ENCODE measurements around the gene GFI1B.
A peak's percentile ranks its signal among the peaks of the same experiment; 100 is the strongest.
"Not testable (repeated sequence)": the region's sequence is repeated elsewhere in the genome, so short reads cannot be mapped to it uniquely, and the experiment has no call there.

The GFI1B gene

DNA sequence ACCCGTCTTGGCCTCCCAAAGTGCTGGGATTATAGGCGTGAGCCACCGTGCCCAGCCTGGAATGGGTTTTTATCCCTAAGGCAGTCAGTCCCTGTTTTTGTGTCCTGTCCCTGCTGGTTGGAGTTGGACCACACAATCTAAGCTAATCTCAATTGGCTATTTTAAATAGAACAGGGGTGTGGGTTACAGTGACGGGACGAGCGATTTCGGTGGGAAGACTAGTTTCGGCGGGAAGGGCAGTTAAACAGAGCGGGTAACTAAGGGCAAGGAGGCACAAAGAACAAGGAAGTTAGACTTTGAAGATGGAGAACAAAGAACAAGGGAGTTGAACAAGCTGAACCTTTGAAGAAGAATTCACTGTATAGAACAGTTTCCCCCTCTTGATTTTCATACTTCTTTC lies 53.7 kb downstream of the GFI1B start:
- Histone ChIP-seq H3K4me1 (ENCODE audit: control extremely low read depth in 1 of 4, control insufficient read depth in 4 of 4, insufficient read depth in 4 of 4, low read length in 3 of 4) (peaks cover 5 to 40% (median 30%) of the 10 kb centered on the region in 4 experiments), H3K9me3 (ENCODE audit: control extremely low read depth in 1 of 5, control insufficient read depth in 4 of 5, insufficient read depth in 2 of 5, low read depth in 1 of 5, low read length in 4 of 5) (no peaks in the 10 kb centered on the region), H3K36me3 (ENCODE audit: control insufficient read depth in 4 of 4, insufficient read depth in 4 of 4, low read length in 3 of 4) (peaks cover 2 to 26% (median 17%) of the 10 kb centered on the region in 4 experiments), H3K27ac (ENCODE audit: insufficient read depth in 1 of 2, low read depth in 1 of 2, low read length in 2 of 2, poor library complexity in 1 of 2, severe bottlenecking in 2 of 2) (no peak overlapping the region), H3K4me3 (ENCODE audit: control insufficient read depth in 1 of 7, extremely low read depth in 1 of 7, insufficient read depth in 4 of 7, low read depth in 2 of 7, low read length in 6 of 7) (peak overlapping the region in 5 of 7 experiments; percentile 6 to 100 (median 91)), H3K27me3 (replicated peaks in 2 of 5; ENCODE audit: control insufficient read depth in 4 of 5, insufficient read depth in 5 of 5, low read length in 4 of 5) (no peaks in the 10 kb centered on the region)
- CTCF ChIA-PET = interaction anchor here (0.8 to 3.8 kb wide), 8 partner anchors 9 to 115 kb away, joined by 3 to 18 read pairs (median 6); no protein-coding TSS in a partner anchor
- DNase-seq = no peak
- WGBS (ENCODE audit: insufficient coverage) = 100% methylated on average over 5 of the region's 10 CpGs
- POLR2A ChIA-PET = no interaction called here

DNA sequence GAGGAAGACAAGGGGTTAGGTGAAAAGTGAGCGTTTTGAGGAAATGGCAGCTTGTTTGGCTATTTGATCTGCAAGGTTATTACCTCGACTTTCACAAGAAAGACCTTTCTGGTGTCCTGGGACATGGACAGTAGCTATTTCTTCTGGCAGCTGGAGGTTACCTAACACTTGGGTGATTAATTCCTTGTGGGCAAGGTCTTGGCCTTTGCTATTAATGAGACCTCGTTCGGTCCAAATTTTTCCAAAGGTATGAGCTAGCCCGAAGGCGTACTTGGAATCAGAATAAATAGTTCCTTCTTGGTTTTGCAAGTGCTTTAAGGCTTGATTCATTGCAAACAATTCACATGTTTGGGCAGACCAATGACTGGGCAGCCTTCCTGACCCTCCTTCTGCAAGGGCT lies 57.2 kb downstream of the GFI1B start:
- CTCF ChIA-PET = interaction anchor here (0.9 to 1.7 kb wide), 7 partner anchors 16 to 112 kb away, joined by 3 to 8 read pairs (median 3); no protein-coding TSS in a partner anchor
- Histone ChIP-seq H3K27ac (ENCODE audit: insufficient read depth in 1 of 2, low read depth in 1 of 2, low read length in 2 of 2, poor library complexity in 1 of 2, severe bottlenecking in 2 of 2) (no peak overlapping the region), H3K4me1 (ENCODE audit: control extremely low read depth in 1 of 4, control insufficient read depth in 4 of 4, insufficient read depth in 4 of 4, low read length in 3 of 4) (peaks cover 5 to 31% (median 20%) of the 10 kb centered on the region in 4 experiments), H3K36me3 (ENCODE audit: control insufficient read depth in 4 of 4, insufficient read depth in 4 of 4, low read length in 3 of 4) (peaks cover 2 to 42% (median 22%) of the 10 kb centered on the region in 4 experiments), H3K9me3 (ENCODE audit: control extremely low read depth in 1 of 5, control insufficient read depth in 4 of 5, insufficient read depth in 2 of 5, low read depth in 1 of 5, low read length in 4 of 5) (no peaks in the 10 kb centered on the region), H3K27me3 (replicated peaks in 2 of 5; ENCODE audit: control insufficient read depth in 4 of 5, insufficient read depth in 5 of 5, low read length in 4 of 5) (no peaks in the 10 kb centered on the region), H3K4me3 (ENCODE audit: control insufficient read depth in 1 of 7, extremely low read depth in 1 of 7, insufficient read depth in 4 of 7, low read depth in 2 of 7, low read length in 6 of 7) (no peak overlapping the region)
- DNase-seq = no peak
- 84% methylated on average over 5 of the region's 6 CpGs for WGBS (ENCODE audit: insufficient coverage)
- POLR2A ChIA-PET = interaction anchor here (0.8 kb wide), 1 partner anchor 233 kb away, joined by 3 read pairs; no protein-coding TSS in a partner anchor

DNA sequence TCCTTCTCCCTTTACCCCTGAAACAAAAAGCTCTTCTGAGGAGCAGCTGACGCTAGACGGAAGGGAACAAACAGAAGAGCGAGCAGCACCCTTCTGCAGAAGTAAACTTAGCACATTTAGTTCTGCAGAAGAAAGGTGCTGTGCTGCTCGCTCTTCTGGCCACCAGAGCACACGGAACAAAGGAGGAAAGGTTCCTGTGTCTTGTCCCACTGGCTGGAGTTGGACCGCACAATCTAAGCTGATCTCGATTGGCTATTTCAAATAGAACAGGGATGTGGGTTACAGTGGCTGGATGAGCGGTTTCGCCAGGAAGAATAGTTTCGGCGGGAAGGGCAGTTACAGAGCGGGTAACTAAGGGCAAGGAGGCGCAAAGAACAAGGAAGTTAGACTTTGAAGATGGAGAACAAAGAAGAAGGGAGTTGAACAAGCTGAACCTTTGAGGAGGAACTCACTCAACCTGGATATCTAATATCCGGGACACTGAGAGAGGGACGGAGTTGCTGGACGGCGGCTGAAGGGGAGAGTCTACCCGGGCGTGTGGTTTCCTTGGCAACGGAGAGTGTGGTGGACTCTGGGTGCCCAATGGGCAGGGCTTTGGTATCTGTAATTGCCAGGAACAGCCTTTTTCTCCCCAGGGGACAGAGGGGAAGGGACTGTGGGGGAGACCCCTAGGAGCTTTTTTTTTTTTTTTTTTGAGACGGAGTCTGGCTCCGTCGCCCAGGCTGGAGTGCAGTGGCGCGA lies 59.5 kb downstream of the GFI1B start:
- ChIA-PET CTCF (interaction anchor here (1.0 to 1.4 kb wide), 3 partner anchors 11 to 38 kb away, joined by 3 read pairs; no protein-coding TSS in a partner anchor), POLR2A (no interaction called here)
- H3K27ac ChIP-seq (ENCODE audit: insufficient read depth in 1 of 2, low read depth in 1 of 2, low read length in 2 of 2, poor library complexity in 1 of 2, severe bottlenecking in 2 of 2) = no peak overlapping the region
- no peak for DNase-seq
- H3K9me3 ChIP-seq (ENCODE audit: control extremely low read depth in 1 of 5, control insufficient read depth in 4 of 5, insufficient read depth in 2 of 5, low read depth in 1 of 5, low read length in 4 of 5) = no peaks in the 10 kb centered on the region
- H3K4me1 ChIP-seq (ENCODE audit: control extremely low read depth in 1 of 4, control insufficient read depth in 4 of 4, insufficient read depth in 4 of 4, low read length in 3 of 4) = peaks cover 0 to 21% (median 6%) of the 10 kb centered on the region in 4 experiments
- H3K36me3 ChIP-seq (ENCODE audit: control insufficient read depth in 4 of 4, insufficient read depth in 4 of 4, low read length in 3 of 4) = peaks cover 3 to 53% (median 32%) of the 10 kb centered on the region in 4 experiments
- H3K27me3 ChIP-seq (replicated peaks in 2 of 5; ENCODE audit: control insufficient read depth in 4 of 5, insufficient read depth in 5 of 5, low read length in 4 of 5) = no peaks in the 10 kb centered on the region
- WGBS (ENCODE audit: insufficient coverage) = 94% methylated on average over 20 of the region's 25 CpGs
- H3K4me3 ChIP-seq (ENCODE audit: control insufficient read depth in 1 of 7, extremely low read depth in 1 of 7, insufficient read depth in 4 of 7, low read depth in 2 of 7, low read length in 6 of 7) = no peak overlapping the region

DNA sequence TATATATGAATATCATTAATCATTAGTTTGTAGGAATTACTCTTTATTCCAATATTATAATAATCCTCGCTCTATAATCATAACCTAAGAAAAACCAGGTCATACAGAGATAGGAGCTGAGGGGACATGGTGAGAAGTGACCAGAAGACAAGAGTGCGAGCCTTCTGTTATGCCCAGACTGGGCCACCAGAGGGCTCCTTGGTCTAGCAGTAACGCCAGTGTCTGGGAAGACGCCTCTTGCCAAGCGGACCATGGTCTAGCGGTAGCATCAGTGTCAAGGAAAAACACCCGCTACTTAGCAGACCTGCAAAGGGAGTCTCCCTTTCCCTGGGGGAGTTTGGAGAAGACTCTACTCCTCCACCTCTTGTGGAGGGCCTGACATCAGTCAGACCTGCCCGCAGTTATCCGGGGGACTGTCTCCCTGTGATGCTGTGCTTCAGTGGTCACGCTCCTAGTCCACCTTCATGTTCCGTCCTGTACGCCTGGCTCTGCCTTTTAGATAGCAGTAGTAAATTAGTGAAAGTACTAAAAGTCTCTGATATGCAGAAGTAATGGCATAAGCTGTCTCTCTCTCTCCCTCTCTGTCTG lies 62.5 kb downstream of the GFI1B start:
- H3K4me1 ChIP-seq (ENCODE audit: control extremely low read depth in 1 of 4, control insufficient read depth in 4 of 4, insufficient read depth in 4 of 4, low read length in 3 of 4); H3K27ac ChIP-seq (ENCODE audit: insufficient read depth in 1 of 2, low read depth in 1 of 2, low read length in 2 of 2, poor library complexity in 1 of 2, severe bottlenecking in 2 of 2); H3K27me3 ChIP-seq (replicated peaks in 2 of 5; ENCODE audit: control insufficient read depth in 4 of 5, insufficient read depth in 5 of 5, low read length in 4 of 5); H3K4me3 ChIP-seq (ENCODE audit: control insufficient read depth in 1 of 7, extremely low read depth in 1 of 7, insufficient read depth in 4 of 7, low read depth in 2 of 7, low read length in 6 of 7); H3K9me3 ChIP-seq (ENCODE audit: control extremely low read depth in 1 of 5, control insufficient read depth in 4 of 5, insufficient read depth in 2 of 5, low read depth in 1 of 5, low read length in 4 of 5): not testable (repeated sequence)
- CTCF ChIA-PET = interaction anchor here (0.7 to 3.9 kb wide), 14 partner anchors 8 to 120 kb away, joined by 3 to 15 read pairs (median 4); partner anchors contain the start of gene GTF3C5
- H3K36me3 ChIP-seq (ENCODE audit: control insufficient read depth in 4 of 4, insufficient read depth in 4 of 4, low read length in 3 of 4) = peaks cover 12 to 68% (median 51%) of the 10 kb centered on the region in 4 experiments
- WGBS (ENCODE audit: insufficient coverage) = 91% methylated on average over 8 of the region's 12 CpGs
- POLR2A ChIA-PET = interaction anchor here (1.0 kb wide), 1 partner anchor 10 kb away, joined by 4 read pairs; the partner anchor contains the start of gene GTF3C5
- DNase-seq = peak; percentile 34 to 64 (median 52)

Measured in common myeloid progenitor, CD34-positive (primary cell).